Stimulated activated CD8-positive, alpha-beta memory T cell treated with anti-CD3 and anti-CD28 coated beads, Interleukin-7, amount 100 ng/mL, for 1 hour (primary cell): Measurements from ENCODE around the gene TIMM13.
A peak's percentile ranks its signal among the peaks of the same experiment; 100 is the strongest.
"Not testable (repeated sequence)": the region's sequence is repeated elsewhere in the genome, so short reads cannot be mapped to it uniquely, and the experiment has no call there.

ENCODE experiments used
- DNase-seq, 2 donors: peaks; one replicate each; pipeline ENCODE4 v3.0.0-alpha.2; 2020; ENCODE audit warnings: low read depth in 2 of 2

The TIMM13 gene

GRCh38 chr19:2415281-2415972 lies 12.0 kb downstream of the TIMM13 start:
- DNase-seq, result no peak

GRCh38 chr19:2413629-2414028 lies 13.8 kb downstream of the TIMM13 start:
- DNase-seq, result no peak

- no peak for DNase-seq
These were observed 14.2 kb downstream of the TIMM13 start for GRCh38 chr19:2413159-2413558.

- DNase-seq, result no peak
These were observed 14.9 kb downstream of the TIMM13 start for GRCh38 chr19:2412449-2412848.

GRCh38 chr19:2411709-2412108 lies 15.7 kb downstream of the TIMM13 start:
- DNase-seq, result no peak

GRCh38 chr19:2410023-2410422 lies 17.4 kb downstream of the TIMM13 start:
- DNase-seq, result no peak

GRCh38 chr19:2409352-2409912 lies 18.0 kb downstream of the TIMM13 start:
- no peak for DNase-seq

GRCh38 chr19:2408247-2408646 lies 19.1 kb downstream of the TIMM13 start:
- no peak for DNase-seq

GRCh38 chr19:2399582-2399981 lies 27.8 kb downstream of the TIMM13 start:
- no peak for DNase-seq

GRCh38 chr19:2398735-2399305 lies 28.6 kb downstream of the TIMM13 start:
- DNase-seq, result no peak

GRCh38 chr19:2397173-2397572 lies 30.2 kb downstream of the TIMM13 start:
- not testable (repeated sequence) for DNase-seq

- not testable (repeated sequence) for DNase-seq
These were observed 32.0 kb downstream of the TIMM13 start for GRCh38 chr19:2395293-2395829.

GRCh38 chr19:2394442-2395292 lies 32.7 kb downstream of the TIMM13 start:
- DNase-seq, result no peak

- no peak for DNase-seq
These were observed 33.3 kb downstream of the TIMM13 start for GRCh38 chr19:2394054-2394441.

- DNase-seq, result not testable (repeated sequence)
These were observed 34.5 kb downstream of the TIMM13 start for GRCh38 chr19:2392899-2393298.

- no peak for DNase-seq
These were observed 35.0 kb downstream of the TIMM13 start for GRCh38 chr19:2392366-2392765.

GRCh38 chr19:2391118-2391725 lies 36.2 kb downstream of the TIMM13 start:
- peak in 1 of 2 donors; percentile 13 for DNase-seq

GRCh38 chr19:2389594-2389993 lies 37.8 kb downstream of the TIMM13 start:
- no peak for DNase-seq

- DNase-seq, result no peak
These were observed 39.8 kb downstream of the TIMM13 start for GRCh38 chr19:2387367-2388288.

- DNase-seq, result no peak
These were observed 42.2 kb downstream of the TIMM13 start for GRCh38 chr19:2385053-2385721.
